DMS 273 (cell line): ENCODE data around the gene UBE2E3.
A peak's percentile ranks its signal among the peaks of the same experiment; 100 is the strongest.
"Not testable (repeated sequence)": the region's sequence is repeated elsewhere in the genome, so short reads cannot be mapped to it uniquely, and the experiment has no call there.

Experiments
- DNase-seq: peaks from one replicate; lab custom pipeline; 2025; ENCODE audit not compliant: unreplicated experiment; lab: John Stamatoyannopoulos, UW

Gene UBE2E3

DNA sequence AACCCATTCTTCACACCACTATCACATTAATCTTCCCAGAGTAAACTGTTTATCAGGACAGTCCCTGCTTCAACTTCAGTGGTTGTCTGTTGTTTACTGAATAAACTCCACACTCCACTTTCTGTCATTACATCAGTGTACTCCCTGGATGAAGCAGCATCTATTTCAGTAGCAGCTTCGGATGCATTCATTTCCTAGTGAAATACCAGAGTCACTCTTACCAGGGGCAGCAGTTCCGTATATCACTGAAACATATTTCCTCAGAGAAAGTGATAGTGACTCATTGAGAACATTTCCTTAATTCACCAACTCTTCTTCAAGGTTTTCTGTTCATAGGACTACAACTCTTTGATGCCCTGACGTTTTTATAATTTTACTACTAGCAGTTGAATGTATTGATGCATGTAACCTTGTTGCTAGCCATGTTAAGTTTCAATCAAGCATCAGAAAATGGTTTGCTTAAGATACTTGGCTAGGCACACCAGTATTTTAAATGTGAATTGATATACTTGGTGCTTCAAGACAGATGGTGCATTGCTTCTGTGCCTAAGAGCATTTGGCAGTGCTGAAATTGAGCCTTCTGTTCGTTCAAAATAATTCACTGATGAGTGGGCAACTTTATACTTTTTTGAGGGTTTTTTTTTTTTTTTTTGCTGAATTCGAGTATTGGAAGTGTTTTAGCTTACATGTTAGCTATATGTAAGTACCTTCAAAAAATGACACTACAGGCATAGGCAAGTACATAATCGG, 92.3 kb downstream of the UBE2E3 start:
- peak; percentile 91 for DNase-seq

DNA sequence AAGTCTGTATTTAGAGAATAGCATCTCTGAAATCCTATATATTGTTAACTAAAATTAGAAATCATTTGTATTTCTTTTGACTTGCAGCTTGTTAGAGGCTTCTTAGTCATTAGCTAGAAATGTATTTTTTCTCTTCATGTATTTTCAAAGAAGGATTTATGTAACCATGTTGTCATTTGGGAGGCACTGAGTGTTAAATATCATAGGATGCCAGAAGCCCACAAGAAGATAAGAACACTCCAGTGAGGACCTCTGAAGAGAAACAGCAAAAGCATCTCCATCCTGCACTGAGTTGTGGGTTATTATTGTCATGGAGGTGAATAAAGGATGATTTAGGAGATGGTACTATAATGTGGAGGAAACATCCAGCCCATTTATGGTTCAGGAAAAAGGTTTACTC, 93.5 kb downstream of the UBE2E3 start:
- peak; percentile 43 for DNase-seq

DNA sequence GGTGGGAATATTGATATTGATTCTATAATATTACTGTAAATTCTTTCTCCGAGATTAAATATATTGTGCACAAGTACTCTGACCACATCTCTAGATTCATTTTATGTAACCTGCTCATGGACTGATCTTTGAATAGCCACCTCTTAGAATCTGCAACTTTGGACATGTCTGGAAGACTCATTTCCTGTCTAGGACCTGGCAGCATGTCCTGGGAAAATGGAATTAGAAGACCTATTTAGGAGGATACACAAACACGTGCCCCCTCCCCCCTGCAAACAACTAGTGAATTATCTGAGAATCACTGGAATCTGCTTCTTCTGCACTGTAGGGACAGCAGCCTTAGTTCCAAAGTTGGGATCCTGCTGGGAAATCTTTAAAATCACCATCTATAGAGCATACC, 94.1 kb downstream of the UBE2E3 start:
- peak; percentile 29 for DNase-seq

DNA sequence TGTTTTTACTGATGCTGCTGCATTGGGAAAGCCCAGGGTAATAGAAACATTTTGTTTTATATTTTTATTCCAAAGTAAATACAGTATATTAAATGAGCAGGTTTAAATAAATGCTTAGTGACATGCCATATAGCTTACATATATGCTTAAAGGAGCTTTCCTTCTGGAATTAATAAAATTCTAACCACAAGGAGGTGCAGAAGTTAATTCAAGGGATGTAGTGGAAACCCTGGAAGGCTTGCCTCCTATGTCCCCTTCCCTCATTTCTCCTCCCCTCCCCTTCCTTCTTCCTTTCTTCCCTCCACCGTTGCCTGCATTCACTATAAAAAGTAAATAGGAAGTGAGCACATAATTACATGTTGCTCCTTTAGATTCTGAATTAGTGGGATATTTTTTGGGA, 96.3 kb downstream of the UBE2E3 start:
- peak; percentile 23 for DNase-seq

DNA sequence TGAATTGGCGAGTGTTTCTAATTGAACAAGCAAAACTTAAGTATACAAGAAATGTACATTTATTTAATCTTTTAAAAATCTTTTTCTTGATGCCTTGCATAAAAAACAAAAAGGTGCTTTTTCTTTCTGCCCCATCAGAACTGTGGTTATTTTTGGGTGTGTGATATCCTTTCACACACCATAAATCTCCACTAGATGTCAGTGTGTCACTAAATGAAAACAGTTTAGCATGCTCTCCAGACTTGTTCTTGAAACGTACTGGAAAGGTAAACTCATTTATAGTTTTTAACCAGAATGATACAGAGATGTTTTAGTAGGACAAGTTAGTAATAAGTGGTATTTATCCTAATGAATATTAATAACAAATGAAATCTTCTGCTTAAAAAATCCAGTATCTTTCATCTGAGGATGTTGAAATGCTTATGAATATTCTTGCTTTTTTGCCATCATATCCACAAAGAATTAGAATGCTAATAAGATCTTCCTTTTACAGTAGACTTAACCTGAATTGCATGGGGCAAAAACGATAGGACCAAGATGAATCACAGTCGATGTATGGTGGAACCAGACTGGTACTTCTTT, 96.8 kb downstream of the UBE2E3 start:
- peak; percentile 83 for DNase-seq

DNA sequence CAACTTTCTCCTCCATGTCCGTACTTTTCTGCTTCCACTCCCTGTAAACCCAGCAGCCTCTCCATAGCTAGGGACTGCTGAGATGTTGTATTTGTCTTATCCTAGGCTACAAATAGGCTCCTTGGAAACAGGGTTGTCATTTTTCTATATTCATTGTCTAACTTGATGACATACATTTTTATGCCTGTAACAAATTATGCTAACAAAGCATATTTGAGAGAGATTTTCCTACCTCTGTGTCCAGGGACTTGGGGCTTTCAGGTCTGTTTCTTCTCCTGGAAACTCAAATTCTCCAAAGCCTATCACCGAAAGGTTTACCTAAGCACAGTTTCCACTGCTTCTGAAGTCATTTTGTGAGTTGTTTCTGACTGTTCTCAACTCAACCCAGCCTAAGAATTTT, 102.7 kb downstream of the UBE2E3 start:
- DNase-seq, result no peak

DNA sequence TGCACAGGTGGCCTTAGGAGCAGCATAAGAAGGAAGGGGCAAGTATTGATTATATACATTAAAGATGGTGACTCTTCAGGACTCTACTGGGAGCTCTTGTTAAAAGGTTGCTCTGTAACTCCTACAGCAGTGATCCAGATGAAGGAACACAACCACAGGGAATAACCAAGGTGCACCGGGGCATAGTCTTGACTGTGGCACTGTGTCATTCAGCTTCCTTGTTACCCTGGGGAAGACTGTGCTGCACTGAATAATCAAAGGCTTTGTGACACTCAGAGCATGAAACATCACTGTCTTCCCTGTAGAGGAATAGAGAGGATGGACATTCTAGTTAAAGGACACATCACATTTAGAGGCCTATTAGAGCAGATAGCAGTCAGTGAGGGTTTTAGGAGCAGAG, 105.3 kb downstream of the UBE2E3 start:
- no peak for DNase-seq

DNA sequence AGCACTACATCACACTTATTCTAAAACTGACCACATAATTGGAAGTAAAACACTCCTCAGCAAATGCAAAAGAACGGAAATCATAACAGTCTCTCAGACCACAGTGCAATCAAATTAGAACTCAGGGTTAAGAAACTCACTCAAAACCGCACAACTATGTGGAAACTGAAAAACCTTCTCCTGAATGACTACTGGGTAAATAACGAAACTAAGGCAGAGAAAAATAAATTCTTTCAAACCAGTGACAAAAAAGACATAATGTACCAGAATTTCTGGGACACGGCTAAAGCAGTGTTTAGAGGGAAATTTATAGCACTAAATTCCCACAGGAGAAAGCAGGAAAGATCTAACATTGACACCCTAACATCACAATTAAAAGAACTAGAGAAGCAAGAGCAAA, 111.5 kb downstream of the UBE2E3 start:
- not testable (repeated sequence) for DNase-seq

DNA sequence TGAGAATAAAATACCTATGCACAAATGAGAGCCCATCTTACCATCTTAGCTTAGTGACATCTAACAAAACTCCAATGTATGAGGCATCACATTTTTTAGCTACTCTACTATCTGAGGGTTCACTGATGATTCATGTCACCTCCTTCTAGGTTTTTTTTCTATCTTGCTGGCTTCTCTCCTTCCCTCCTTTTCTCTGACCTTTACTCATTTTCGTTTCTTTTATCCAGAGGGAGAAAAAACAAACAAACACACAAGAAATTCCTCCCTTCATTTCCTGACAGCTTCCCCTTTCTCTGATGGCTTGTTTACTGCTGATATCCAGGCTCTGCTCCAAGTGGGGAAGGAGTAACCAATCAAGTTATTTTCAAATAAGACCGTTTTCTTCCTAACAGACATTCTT, 115.1 kb downstream of the UBE2E3 start:
- no peak for DNase-seq

DNA sequence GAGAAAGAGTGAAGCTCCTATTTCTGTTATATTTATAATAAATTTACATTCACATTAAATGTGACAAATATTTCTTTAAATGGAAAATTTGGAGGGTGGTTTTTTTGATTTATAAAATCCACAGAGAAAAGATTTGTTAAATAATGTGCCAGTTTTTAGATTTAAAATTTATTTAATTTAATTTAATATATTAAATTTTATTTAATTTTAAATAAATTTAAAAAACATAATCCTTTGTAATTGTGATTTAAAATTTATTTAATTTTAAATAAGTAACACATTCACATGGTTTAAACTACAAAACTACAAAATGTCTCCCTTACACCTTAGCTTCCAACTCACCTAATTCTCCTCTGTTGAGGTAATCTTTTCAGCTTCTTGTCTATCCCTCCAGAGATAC, 123.3 kb downstream of the UBE2E3 start:
- DNase-seq, result no peak

DNA sequence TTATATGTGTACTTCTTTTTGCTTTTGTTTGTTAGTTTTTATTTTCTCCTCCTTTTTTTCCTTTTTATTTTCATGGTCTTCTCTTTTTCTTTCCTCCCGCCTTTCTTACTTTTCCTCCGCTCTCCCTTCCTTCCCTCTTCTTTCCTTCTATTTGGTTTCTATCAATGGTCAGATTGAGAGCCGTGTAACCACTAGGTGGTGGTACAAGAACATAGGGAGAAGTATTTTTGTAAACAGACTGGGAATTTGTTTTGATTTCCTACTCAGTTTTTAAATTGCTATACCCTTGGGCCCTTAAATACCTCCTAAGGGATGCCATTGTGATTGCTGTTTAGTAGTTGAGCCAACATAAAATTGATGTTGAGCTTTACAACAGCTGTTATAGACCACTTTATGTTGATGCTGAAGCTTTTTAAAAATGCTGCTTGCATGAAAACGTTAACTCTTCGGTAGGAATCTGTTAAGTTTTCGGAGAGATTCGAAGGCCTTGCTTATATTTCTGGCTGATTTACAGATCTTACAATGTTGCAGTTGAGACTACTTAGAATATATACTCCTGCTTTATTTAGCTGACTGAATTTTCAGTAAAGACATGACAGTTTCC, 124.2 kb downstream of the UBE2E3 start:
- DNase-seq, result peak; percentile 89

DNA sequence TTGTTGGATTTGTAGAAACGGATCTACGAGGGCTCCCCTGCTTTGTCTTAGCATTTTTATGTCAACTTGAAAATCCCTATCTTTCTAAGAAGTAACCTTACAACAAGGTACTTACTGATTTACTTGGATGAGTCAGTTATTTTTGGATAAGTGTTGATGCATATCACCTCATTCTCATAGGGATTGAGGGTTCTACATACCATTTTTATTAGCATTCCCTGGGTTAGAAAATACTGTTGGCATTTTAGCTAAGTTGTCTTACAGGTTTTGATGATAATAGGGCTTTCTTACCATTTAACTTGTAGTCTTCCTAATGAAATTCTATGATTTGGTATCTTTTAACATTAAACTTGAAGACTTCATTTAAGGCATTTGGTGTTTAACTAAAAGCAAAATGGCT, 125.2 kb downstream of the UBE2E3 start:
- peak; percentile 13 for DNase-seq

DNA sequence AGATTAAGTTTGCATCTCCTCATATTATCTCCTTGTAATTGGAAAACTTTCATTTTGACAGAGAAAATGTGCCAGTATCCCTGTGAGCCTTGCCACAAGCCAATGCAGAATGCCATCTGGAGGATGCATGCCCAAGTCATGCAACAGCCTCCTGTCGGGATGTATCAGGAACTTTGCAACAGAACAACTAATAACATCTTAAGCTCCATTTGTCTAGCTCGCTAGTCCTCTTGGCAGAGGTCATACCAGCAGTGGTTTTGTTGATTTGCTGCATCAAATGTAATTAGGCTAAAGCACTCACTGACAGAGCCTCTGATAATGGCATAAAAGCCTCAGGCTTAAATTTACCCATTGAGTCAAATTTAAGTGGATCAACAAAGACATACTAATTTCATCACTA, 125.8 kb downstream of the UBE2E3 start:
- DNase-seq, result peak; percentile 65

DNA sequence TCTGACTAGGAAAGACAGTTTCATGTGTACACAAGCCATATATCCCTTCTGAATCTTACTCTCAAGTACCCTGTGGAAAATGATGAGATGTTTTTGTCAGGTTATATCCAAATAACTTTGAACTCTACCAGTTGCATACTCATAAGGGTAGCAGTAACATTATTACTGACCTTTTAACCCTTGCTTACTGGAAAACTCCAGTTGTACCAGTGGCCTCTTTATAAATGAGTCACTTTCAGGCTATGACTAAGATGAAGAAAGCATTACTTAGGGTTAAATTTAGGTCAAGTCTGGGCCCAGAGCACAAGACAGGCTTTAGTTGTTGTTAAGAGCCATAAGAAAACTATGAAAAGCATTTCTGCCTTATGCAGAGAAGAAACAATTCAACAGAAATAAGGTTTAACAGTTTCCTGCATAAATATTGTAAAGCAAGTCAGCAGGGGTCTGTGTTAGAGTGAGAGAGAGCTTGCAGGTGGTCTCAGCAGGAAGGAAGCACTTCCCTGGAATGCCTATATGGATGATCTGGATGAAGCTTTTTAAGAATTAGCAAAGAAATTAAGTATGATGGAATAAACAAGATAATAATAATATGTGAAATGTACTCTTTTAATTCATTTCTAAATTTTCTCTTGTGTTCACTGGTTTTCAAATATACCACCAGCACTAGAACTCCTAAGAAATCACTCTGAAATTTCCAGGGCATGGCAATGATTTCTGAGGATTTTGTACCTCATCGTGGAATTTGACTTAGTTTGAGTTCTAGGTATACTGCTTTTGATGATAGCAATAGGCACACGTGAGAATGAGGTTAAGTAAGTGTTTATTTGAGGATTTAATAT, 126.6 kb downstream of the UBE2E3 start:
- no peak for DNase-seq

DNA sequence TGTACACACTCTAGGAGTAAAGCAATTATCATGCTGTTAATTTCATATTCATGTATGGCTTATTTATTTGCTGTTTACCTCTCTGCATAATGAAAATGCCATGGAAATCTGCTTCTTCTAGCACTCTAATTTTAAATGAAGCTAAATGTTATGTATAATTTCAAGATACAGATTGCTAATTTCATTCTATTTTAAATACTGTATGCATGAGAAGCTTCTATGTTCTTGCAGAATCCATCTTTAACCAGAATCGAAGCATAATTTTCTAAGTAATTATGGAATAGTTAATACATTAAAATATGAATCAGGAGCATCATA, 127.2 kb downstream of the UBE2E3 start:
- no peak for DNase-seq

DNA sequence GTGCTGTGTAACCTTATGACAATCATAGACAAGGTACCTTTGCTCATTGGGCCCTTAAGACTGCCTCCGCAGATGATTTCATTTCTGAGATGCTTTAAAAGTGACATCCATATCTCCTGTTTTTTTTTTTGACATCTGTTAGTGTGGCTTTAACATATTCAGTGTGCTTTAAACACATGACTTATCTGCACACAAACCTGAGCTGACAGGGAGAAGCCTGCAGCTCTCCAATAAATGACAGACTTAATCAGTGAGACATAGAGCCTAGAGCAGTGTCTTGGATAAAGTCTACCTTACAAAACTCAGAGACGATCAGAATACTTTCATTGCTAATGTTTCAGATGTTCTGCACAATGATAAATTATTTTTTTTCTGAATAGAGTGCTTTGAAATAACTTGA, 130.7 kb downstream of the UBE2E3 start:
- DNase-seq, result no peak

DNA sequence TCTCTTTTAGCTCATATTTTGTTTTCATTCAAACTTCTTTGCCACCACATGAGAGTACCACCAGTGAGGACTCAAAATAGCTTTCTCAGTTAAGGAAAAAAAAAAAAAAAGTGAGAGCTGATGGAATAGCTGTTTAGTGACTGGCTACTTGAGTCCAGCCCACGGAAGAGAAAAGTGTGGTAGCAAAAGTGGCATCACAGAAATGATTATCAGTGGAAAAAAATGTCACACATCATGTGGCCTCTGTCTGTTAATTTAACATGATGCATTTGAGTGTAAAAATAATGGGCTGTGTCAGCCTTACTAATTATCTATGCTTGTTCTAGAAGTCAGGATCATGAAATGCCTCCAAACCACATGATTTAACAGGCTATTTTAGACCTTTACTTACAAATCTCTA, 132.5 kb downstream of the UBE2E3 start:
- no peak for DNase-seq
